T-cell (primary cell): Measurements from ENCODE around the gene GK. TPM values are rescaled to one million over a fixed set of nuclear protein-coding genes. Genes with fewer than 3 reads are reported as not detected.
"Not testable (repeated sequence)": the region's sequence is repeated elsewhere in the genome, so short reads cannot be mapped to it uniquely, and the experiment has no call there.

Source experiments
- ATAC-seq, 4 experiments: fragments of 200-7000 bp in 3 of 4; fragments of 150-1000 bp in 1 of 4; cut with Tn5 transposase; replicated peaks in 1 of 4; 1 replicate in 3 of 4; 2 replicates in 1 of 4; pipeline ENCODE4 v1.10.0; 2021; ENCODE audit warnings: moderate library complexity in 3 of 4, mild to moderate bottlenecking in 2 of 4, moderate number of reproducible peaks in 1 of 4
- CTCF ChIA-PET, 2 donors: fragments of 300-600 bp; sonication (Branson Sonifier 250); formaldehyde crosslinking; loops; one replicate each; lab custom pipeline; 2022; ENCODE audit warnings: antibody characterized with exemption in 2 of 2; lab: Charles Lee
- POLR2A ChIA-PET, 2 donors: fragments of 300-600 bp; sonication (Branson Sonifier 250); formaldehyde crosslinking; loops; one replicate each; lab custom pipeline; 2022; ENCODE audit warnings: antibody characterized with exemption in 2 of 2; lab: Charles Lee
- DNase-seq, 35 experiments: peaks; one replicate each; pipeline versions ENCODE4 v3.0.0 to v3.0.0-alpha.2; 2013 to 2023
- H3K27ac ChIP-seq: one replicate; pipeline ENCODE4 v1.5.1; 2013; ENCODE audit warnings: low read length
- H3K27me3 ChIP-seq, 2 experiments: replicated peaks in 1 of 2; 1 replicate in 1 of 2; 2 replicates in 1 of 2; pipeline versions ENCODE4 v1.6.1 to v1.7.0; 2013; ENCODE audit warnings: low read length in 1 of 2, mixed read lengths in 1 of 2; ENCODE audit not compliant: control insufficient read depth in 2 of 2, insufficient read depth in 2 of 2; ENCODE audit errors: extremely low read depth in 1 of 2
- H3K36me3 ChIP-seq, 2 donors: 1 replicate in 1 of 2; 2 replicates in 1 of 2; pipeline versions ENCODE4 v1.6.1 to v1.7.0; 2013; ENCODE audit warnings: low read length in 1 of 2; ENCODE audit not compliant: control insufficient read depth in 2 of 2, insufficient read depth in 1 of 2; ENCODE audit errors: extremely low read depth in 1 of 2
- H3K4me1 ChIP-seq, 2 experiments: 1 replicate in 1 of 2; 2 replicates in 1 of 2; pipeline versions ENCODE4 v1.6.1 to v1.7.0; 2013; ENCODE audit warnings: low read length in 2 of 2, mixed read lengths in 1 of 2; ENCODE audit not compliant: insufficient read depth in 2 of 2, control insufficient read depth in 1 of 2; ENCODE audit errors: extremely low read depth in 1 of 2
- H3K4me3 ChIP-seq, 2 donors: 1 replicate in 1 of 2; 2 replicates in 1 of 2; pipeline versions ENCODE4 v1.5.1 to v1.7.0; 2013; ENCODE audit warnings: mild to moderate bottlenecking in 2 of 2, low read length in 1 of 2, moderate library complexity in 1 of 2; ENCODE audit not compliant: control insufficient read depth in 1 of 2; ENCODE audit errors: extremely low read depth in 1 of 2
- H3K9me3 ChIP-seq: 2 replicates; pipeline ENCODE4 v1.7.0; 2013
- H3K27ac Mint-ChIP-seq, 2 donors: one replicate each; pipeline ENCODE4 v1.8.0; 2020 to 2021; ENCODE audit warnings: mild to moderate bottlenecking in 2 of 2, mixed read lengths in 2 of 2
- H3K27me3 Mint-ChIP-seq, 2 donors: one replicate each; pipeline ENCODE4 v1.8.0; 2021 to 2022; ENCODE audit warnings: mixed read lengths in 2 of 2
- H3K36me3 Mint-ChIP-seq: one replicate; pipeline ENCODE4 v1.8.0; 2021; ENCODE audit warnings: mixed read lengths
- H3K4me1 Mint-ChIP-seq, 3 donors: one replicate each; pipeline ENCODE4 v1.8.0; 2020 to 2022; ENCODE audit warnings: mixed read lengths in 3 of 3, mild to moderate bottlenecking in 1 of 3
- H3K4me3 Mint-ChIP-seq, 3 donors: one replicate each; pipeline ENCODE4 v1.8.0; 2020 to 2022; ENCODE audit warnings: mild to moderate bottlenecking in 3 of 3, mixed read lengths in 3 of 3, moderate library complexity in 3 of 3
- H3K9me3 Mint-ChIP-seq, 3 donors: one replicate each; pipeline ENCODE4 v1.8.0; 2020 to 2022; ENCODE audit warnings: mixed read lengths in 3 of 3
- WGBS: methylation state at CpG from one replicate; pipeline ENCODE4 v1.1.5; 2013; ENCODE audit warnings: missing lambda C conversion rate; ENCODE audit not compliant: insufficient coverage; 5-methylcytosine and 5-hydroxymethylcytosine counted together
- total RNA-seq, 35 experiments: library from RNA in 6 of 35; stranded (reverse) in 6 of 35; fragments of 120-200 nt in 1 of 35; gene quantifications; one replicate each; pipeline versions ENCODE4 v1.2.1 to v1.2.4 and lab custom pipeline; 2013 to 2026

Gene GK
- total RNA-seq, 5 donors from 2014 or later (not counting 1 experiment from before 2014, with no cell fraction given) = 3.1 to 6.8 (median 5.3) TPM

GRCh38 chrX:30773764-30774163, 120.5 kb downstream of the GK start:
- CTCF ChIA-PET, H3K9me3 ChIP-seq, H3K4me3 Mint-ChIP-seq, H3K36me3 Mint-ChIP-seq, H3K27me3 Mint-ChIP-seq, H3K4me1 ChIP-seq, DNase-seq, H3K4me1 Mint-ChIP-seq, H3K27ac ChIP-seq, ATAC-seq, H3K9me3 Mint-ChIP-seq, POLR2A ChIA-PET, H3K36me3 ChIP-seq, H3K27ac Mint-ChIP-seq, H3K4me3 ChIP-seq, H3K27me3 ChIP-seq: not testable (repeated sequence)
- WGBS = 87% methylated on average over 3 of the region's 7 CpGs

- Mint-ChIP-seq H3K9me3 (peaks cover 0 to 4% (median 0%) of the 10 kb centered on the region in 3 donors), H3K4me3 (no peak overlapping the region), H3K27me3 (peaks cover 4 to 7% of the 10 kb centered on the region in 2 donors), H3K36me3 (no peaks in the 10 kb centered on the region), H3K27ac (no peak overlapping the region), H3K4me1 (no peaks in the 10 kb centered on the region)
- peaks cover 0 to 4% of the 10 kb centered on the region in 2 experiments for H3K27me3 ChIP-seq
- H3K27ac ChIP-seq = no peak overlapping the region
- no peaks in the 10 kb centered on the region for H3K9me3 ChIP-seq
- POLR2A ChIA-PET = no interaction called here
- no peak overlapping the region for H3K4me3 ChIP-seq
- no peaks in the 10 kb centered on the region for H3K4me1 ChIP-seq
- ATAC-seq (no peak), DNase-seq (no peak)
- H3K36me3 ChIP-seq = no peaks in the 10 kb centered on the region
- CTCF ChIA-PET = no interaction called here
These were observed 124.4 kb downstream of the GK start for GRCh38 chrX:30777575-30777974.

DNA sequence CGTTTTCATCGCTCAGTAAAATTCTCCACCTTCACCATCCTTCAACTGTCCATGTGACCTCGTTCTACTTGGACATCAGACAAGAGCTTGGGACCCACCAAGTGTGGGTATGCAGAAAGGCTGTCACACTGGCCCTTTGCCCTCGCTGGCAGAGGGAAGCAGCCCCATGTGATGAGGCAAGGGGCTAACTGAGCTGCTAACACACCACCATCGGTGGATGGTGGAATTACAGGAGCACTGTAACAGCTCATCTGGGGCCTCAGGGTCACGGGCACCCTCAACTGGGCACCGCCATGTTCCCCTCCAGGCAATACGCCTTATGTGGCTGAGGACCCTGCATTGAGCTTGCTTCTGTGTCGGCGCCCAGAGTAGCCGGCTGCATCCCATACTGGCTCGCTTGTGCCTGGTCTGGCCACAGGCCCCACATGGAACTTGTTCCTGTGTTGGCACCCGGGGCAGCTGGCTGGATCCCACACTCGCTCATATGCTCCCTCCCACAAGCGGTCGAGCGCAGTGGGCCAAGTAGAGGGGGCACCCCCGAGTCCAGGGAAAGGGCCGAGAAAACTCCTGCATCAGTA, 126.3 kb downstream of the GK start:
- ChIA-PET CTCF (no interaction called here), POLR2A (no interaction called here)
- H3K27ac Mint-ChIP-seq = no peak overlapping the region
- no peak overlapping the region for H3K4me3 Mint-ChIP-seq
- H3K27me3 ChIP-seq = peaks cover 0 to 4% of the 10 kb centered on the region in 2 experiments
- no peaks in the 10 kb centered on the region for H3K36me3 Mint-ChIP-seq
- no peaks in the 10 kb centered on the region for H3K36me3 ChIP-seq
- no peak overlapping the region for H3K4me3 ChIP-seq
- peaks cover 0 to 4% (median 0%) of the 10 kb centered on the region in 3 donors for H3K9me3 Mint-ChIP-seq
- H3K4me1 ChIP-seq = no peaks in the 10 kb centered on the region
- no peak for ATAC-seq
- WGBS = 92% methylated on average over 2 of the region's 19 CpGs
- peaks cover 4 to 7% of the 10 kb centered on the region in 2 donors for H3K27me3 Mint-ChIP-seq
- H3K4me1 Mint-ChIP-seq = no peaks in the 10 kb centered on the region
- no peak for DNase-seq
- H3K9me3 ChIP-seq = no peaks in the 10 kb centered on the region
- no peak overlapping the region for H3K27ac ChIP-seq

Other genes with a start within 250 kb of the GK start
- gene TASL, start 75.7 kb upstream of the GK start, total RNA-seq = 1 to 10 TPM in 4 of 5 donors, under 1 TPM in 1; 0.44 to 2.5 (median 1.8) TPM
- gene TAB3, start 235.8 kb downstream of the GK start, total RNA-seq = 10 to 100 TPM; 14.5 to 23.7 (median 17.6) TPM